EH (cell line): ENCODE results near the gene OR52W1.

ENCODE experiments used
- DNase-seq: peaks from one replicate; pipeline ENCODE4 v3.0.0-alpha.2; 2015; ENCODE audit warnings: low read depth

The OR52W1 gene, protein sequence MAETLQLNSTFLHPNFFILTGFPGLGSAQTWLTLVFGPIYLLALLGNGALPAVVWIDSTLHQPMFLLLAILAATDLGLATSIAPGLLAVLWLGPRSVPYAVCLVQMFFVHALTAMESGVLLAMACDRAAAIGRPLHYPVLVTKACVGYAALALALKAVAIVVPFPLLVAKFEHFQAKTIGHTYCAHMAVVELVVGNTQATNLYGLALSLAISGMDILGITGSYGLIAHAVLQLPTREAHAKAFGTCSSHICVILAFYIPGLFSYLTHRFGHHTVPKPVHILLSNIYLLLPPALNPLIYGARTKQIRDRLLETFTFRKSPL

DNA sequence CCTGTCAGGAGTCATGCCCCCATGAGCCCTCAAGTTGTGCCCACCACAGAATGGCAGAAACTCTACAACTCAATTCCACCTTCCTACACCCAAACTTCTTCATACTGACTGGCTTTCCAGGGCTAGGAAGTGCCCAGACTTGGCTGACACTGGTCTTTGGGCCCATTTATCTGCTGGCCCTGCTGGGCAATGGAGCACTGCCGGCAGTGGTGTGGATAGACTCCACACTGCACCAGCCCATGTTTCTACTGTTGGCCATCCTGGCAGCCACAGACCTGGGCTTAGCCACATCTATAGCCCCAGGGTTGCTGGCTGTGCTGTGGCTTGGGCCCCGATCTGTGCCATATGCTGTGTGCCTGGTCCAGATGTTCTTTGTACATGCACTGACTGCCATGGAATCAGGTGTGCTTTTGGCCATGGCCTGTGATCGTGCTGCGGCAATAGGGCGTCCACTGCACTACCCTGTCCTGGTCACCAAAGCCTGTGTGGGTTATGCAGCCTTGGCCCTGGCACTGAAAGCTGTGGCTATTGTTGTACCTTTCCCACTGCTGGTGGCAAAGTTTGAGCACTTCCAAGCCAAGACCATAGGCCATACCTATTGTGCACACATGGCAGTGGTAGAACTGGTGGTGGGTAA, at the start of gene OR52W1:
TSS of gene OR52W1 (plus strand) at position 51 of the 637 bp plus-strand sequence. CDS start at position 51, 0 bp downstream.
- no peak for DNase-seq

GRCh38 chr11:6151117-6151516, 47.9 kb upstream of the OR52W1 start:
- no peak for DNase-seq

GRCh38 chr11:6152126-6152525, 46.9 kb upstream of the OR52W1 start:
- no peak for DNase-seq

DNA sequence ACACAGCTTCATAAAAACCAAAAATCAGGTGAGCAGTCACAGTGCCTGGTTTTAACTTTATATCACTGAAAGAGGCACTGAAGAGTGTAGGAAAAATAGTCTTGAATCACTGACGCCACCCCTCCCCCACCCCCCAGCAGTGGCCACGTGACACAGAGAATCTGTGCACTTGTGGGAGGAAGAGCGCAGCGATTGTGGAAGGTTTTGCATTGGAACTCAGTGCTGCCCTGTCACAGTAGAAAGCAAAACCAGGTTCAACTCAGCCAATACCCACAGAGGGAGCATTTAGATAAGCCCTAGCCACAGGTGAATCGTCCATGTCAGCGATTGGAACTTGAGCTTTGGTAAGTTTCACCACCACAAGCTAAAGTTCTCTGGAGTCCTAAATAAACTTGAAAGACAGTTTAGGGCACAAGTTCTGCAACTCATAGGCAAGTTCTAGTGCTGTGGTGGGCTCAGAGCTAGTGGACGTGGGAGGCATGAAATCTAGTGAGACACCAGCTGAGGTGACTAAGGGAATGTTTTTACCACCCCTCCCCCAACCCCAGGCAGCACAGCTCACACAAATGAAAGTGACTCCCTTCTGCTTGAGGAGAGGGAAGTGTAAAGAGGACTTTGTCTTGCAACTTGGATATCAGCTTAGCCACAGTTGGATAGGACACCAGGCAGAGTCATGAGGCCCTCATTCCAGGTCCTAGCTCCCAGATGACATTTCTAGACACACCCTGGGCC, 42.2 kb upstream of the OR52W1 start:
- DNase-seq: peak; percentile 9

GRCh38 chr11:6170226-6170625, 28.8 kb upstream of the OR52W1 start, which contains the start of gene OR52B2:
Gene OR52B2 (minus strand): TSS chr11:6170326. CDS start chr11:6170326, 0 bp downstream.
- DNase-seq: no peak

DNA sequence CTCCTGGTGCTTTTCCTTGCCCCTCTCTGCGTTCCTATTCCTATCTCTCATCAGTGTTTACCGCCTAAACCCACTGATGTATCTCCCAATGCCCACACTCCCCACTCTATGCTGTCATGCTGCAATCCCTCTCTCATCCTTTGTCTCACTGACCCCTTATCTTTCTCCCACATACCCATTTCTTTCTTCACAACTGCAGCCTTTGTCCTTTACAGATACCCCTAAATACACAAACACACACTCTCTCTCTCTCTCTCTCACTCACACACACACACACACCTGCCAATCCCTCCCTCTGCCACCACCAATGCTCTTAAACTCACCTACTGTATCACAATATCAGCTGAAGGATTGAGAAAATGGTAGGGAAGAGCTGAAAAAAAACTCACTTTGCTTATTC, 23.6 kb upstream of the OR52W1 start:
- no peak for DNase-seq

GRCh38 chr11:6191742-6192141, 7.3 kb upstream of the OR52W1 start:
- no peak for DNase-seq

DNA sequence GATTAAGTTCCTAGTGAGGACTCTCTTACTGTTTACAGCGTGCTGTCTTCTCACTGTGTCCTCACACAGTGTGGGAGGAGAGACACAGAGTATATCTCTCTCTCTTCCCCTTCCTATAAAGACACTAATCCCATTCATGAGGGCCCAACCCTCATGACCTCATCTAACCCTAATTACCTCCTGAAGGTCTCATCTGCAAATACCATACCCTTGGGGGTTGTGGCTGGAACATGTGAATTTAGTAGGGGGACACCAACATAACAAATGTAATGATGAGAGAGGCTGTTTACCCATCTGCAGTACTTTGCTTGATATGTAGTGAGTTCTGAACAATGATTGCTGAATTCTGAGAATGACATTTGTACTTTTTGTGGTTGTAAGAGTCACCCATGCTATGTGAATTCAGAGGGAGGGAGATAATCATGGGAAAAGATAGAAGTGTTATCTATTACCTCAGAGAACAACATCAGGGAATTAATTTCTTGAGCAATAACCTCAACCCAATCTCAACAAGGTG, 4.9 kb upstream of the OR52W1 start:
- DNase-seq: no peak

DNA sequence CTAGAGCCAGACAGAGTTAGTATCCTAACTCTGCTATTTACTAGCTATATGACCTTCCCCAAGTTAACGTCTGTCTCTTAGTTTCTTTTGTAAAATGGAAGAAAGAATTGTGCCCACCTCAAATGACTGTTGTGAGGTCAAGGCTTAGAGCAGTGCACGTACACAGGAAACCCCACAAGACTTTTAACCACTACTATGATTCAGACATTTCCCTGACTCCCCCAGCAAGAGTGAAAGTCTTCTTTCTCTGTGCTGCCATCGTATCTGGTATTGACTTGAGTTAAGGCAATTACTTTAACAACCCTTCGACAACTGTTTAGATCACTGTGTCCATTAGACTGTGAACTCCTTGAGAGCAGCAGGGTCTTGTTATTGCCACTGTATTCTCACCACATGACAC, 2.6 kb upstream of the OR52W1 start:
- no peak for DNase-seq

DNA sequence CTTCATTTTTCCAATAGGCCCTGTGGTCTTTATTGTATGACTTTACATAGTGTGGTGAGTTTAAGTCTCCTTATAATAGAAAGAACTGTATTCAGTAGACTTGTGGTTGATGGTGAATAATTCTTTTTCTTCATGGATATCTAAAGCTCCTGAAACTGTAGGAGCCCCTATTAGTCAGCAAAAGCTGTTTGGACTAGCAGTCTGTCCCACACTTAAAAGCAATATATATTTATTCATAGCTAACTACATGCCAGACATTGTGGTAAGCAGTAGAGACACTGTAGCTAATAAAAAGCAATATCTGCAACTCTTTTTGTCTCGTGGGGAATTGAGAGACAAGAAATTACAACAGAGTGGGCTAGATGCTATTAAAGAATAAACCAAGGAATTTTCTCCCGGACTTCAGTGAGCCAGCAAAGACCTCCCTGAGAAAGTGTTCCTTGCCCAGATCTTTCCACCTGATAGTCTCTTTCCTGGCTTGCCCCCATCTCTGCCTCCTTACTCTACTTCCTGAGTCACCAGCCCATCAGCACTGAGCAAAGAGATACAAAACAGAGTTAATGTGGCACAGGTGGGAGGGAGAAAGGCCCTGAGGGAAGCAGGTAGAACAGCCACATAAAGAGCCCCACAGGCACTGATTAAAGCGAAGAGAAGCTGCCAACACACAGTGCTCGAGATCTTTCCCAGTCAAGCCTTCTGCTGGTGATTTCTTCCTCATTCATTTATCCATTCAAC, 1.4 kb upstream of the OR52W1 start:
- peak; percentile 9 for DNase-seq

DNA sequence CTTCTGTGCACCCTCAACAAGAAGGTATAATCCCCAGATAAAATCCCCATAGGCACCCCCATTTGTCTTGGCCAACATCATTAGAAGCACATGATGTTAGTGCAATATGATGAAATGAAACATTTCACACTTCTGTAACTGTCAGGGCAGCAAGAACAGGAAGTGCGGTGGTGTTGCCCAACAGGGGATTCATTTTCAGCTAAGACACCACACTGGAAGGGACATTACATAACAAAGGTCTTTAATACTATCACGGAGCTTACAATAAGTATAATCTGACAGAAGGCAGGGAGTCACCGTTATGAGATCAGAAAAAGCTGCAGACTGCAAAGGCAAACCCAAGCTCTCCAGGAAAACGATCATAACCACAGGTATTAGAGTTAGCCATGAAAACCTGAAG, 2.0 kb downstream of the OR52W1 start:
- DNase-seq: no peak

- DNase-seq: peak; percentile 40
These were observed 2.5 kb downstream of the OR52W1 start for GRCh38 chr11:6201481-6201880.

GRCh38 chr11:6202041-6202440, 3.0 kb downstream of the OR52W1 start:
- peak; percentile 10 for DNase-seq

DNA sequence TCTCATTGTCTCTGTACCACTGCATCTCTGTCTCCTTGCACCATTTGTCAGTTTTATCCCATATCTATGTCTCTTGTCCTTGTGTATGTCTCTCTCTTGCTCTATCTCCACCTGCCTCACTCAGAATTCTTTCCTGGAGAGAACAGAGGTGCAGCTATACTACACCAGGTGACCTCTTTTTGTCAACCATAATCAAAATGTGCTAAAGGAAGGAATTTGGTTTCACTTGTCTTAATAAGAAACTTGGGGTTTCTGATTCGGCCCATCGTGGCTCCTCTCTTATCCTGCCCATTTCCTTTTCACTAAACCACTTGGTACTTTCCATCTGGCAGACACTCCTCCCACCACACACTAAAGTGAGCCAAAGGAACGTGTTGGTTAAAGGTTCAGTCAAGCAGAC, 4.3 kb downstream of the OR52W1 start:
- DNase-seq: no peak

- no peak for DNase-seq
These were observed 5.7 kb downstream of the OR52W1 start for GRCh38 chr11:6204706-6205105.

DNA sequence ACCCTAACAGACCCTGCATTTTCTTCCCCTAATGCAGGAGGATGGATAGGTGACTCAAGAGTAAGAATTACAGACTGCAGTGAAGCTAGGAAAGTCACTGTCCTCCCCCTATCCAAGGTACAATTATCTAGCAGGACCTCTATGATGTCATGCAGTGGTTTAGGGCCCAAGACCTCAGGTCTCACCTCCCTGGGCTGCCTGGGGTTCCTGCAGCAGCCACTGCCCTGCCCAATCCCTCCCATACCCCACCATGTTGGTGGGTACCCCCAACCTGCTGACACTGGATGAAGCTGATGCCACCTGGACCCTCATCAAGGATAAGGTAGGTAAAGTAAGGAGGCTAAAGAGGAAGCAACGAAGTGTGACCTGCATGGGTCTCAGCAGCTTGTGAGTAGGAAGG, 6.3 kb downstream of the OR52W1 start, which contains the start of gene C11orf42:
TSS of gene C11orf42 (plus strand) at position 192 of the 400 bp plus-strand sequence. CDS start at position 251, 59 bp downstream.
- no peak for DNase-seq

GRCh38 chr11:6206456-6207180, 7.6 kb downstream of the OR52W1 start:
- DNase-seq: peak; percentile 37

DNA sequence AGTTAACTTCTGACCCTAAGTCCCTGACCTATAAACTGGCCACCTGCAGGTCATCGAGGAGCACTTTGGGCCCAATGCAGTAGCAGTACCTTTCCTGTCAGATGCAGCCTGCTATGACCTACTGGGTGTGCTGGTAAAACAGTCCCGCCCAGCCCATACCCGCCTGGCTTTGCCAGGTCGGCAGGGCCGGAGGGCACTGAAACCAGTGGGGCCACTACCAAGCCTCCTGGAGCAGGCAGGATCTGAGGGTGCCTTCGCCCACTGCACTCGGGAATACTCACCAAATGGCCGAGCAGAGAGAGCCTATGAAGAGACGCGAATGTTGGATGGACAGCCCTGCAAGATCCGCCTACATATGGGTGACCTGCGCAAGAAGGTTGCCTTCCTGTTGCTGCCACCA, 10.8 kb downstream of the OR52W1 start:
- no peak for DNase-seq

GRCh38 chr11:6210274-6210955, 11.4 kb downstream of the OR52W1 start:
- peak; percentile 59 for DNase-seq

DNA sequence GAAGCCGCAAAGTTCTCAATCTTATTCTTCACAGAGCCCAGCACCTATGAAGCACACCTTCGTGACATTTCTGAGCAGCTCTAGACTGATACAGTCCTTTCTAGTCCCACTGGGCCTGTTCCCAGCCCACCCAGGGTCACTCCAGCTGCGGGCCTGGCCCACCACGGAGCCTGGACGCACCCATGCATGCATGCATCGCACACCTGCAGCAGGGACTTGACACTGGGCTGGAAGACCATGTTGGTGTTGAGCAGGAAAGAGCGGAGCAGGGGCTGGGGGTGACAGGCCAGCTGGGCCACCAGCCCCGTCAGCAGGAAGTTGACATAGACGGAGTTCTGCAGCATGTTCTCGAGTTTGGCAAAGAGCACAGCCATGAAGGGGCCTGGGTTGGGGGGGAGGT, 15.5 kb downstream of the OR52W1 start:
- DNase-seq: no peak

DNA sequence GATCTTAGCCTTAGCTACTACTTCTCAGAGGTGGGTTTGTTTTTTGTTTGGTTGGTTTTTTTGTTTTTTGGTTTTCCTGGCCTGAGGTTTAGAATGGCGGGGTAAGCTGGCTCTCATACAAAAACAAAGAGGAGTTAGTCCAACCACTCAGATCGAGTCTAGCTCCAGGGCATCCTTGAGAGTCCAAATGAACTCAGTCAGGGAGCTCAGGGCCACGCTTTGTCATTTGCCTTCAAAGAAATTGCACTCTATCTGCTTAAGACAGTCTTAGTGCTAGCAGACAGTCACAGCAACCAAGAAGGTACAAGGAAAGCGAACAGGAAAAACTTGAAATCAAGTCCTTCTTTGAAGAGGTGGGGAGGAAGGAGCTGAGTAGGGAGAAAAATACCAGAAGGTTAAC, 17.5 kb downstream of the OR52W1 start:
- DNase-seq: no peak
